Body of pancreas (tissue), 4 donors: ENCODE measurements around the gene BTNL8. TPM values are rescaled to one million over a fixed set of nuclear protein-coding genes. Genes with fewer than 3 reads are reported as not detected.
A peak's percentile ranks its signal among the peaks of the same experiment; 100 is the strongest.
"Not testable (repeated sequence)": the region's sequence is repeated elsewhere in the genome, so short reads cannot be mapped to it uniquely, and the experiment has no call there.

Source experiments
- ATAC-seq: fragments of 150-250 bp; one replicate; pipeline ENCODE4 v1.9.1; 2016
- DNase-seq, 4 donors: peaks; one replicate each; pipeline ENCODE4 v3.0.0-alpha.2; 2019
- H3K27ac ChIP-seq, 4 donors: fragments of 200-600 bp; sonication (generic); 1 replicate in 3 of 4; 2 replicates in 1 of 4; pipeline versions ENCODE4 v1.5.1 to v1.6.1; 2016 to 2019; ENCODE audit warnings: mild to moderate bottlenecking in 1 of 4, mixed read lengths in 1 of 4, moderate library complexity in 1 of 4
- H3K27me3 ChIP-seq, 2 donors: fragments of 200-600 bp; sonication (generic); one replicate each; pipeline ENCODE4 v1.6.0; 2016; ENCODE audit warnings: mild to moderate bottlenecking in 1 of 2
- H3K36me3 ChIP-seq, 2 donors: fragments of 200-600 bp; sonication (generic); replicated peaks in 1 of 2; 2 replicates each; pipeline ENCODE4 v1.5.1; 2016; ENCODE audit warnings: low read depth in 2 of 2; ENCODE audit not compliant: insufficient read depth in 1 of 2
- H3K4me1 ChIP-seq: fragments of 200-600 bp; sonication (generic); one replicate; pipeline ENCODE4 v1.6.0; 2016
- H3K4me3 ChIP-seq, 2 donors: fragments of 200-600 bp; sonication (generic); 1 replicate in 1 of 2; 2 replicates in 1 of 2; pipeline ENCODE4 v1.5.1; 2016 to 2019
- H3K9me3 ChIP-seq, 3 donors: fragments of 200-600 bp; sonication (generic); 1 replicate in 2 of 3; 2 replicates in 1 of 3; pipeline ENCODE4 v1.5.1; 2016
- POLR2A ChIP-seq, 3 donors: fragments of 450-650 bp; IDR thresholded peaks; one replicate each; pipeline ENCODE4 v1.6.1; 2016; ENCODE audit warnings: antibody characterized with exemption in 3 of 3, mild to moderate bottlenecking in 2 of 3
- WGBS, 2 donors: methylation state at CpG; one replicate each; pipeline ENCODE4 v1.1.5; 2017; 5-methylcytosine and 5-hydroxymethylcytosine counted together
- intact Hi-C: fragments of 100-400 bp; cut with DNase I; formaldehyde crosslinking; loops from one replicate; pipeline ENCODE4 v1.15.1; 2023
- total RNA-seq, 2 donors: library from RNA; depleted of rRNA; stranded (reverse); fragments of >200 nt; gene quantifications; one replicate each; pipeline ENCODE4 v1.1.0, GENCODE V29; 2016
- TF ChIP-seq, protein P1 (sequence below), 7 experiments: fragments of 450-650 bp in 4 of 7; fragments of 200-600 bp in 3 of 7; sonication (generic) in 3 of 7; IDR thresholded peaks; one replicate each; pipeline ENCODE4 v1.5.1; 2016 to 2019; ENCODE audit warnings: antibody characterized with exemption in 7 of 7

The BTNL8 gene
- total RNA-seq, 2 donors from 2014 or later: 1.0 TPM; not detected in 1

DNA sequence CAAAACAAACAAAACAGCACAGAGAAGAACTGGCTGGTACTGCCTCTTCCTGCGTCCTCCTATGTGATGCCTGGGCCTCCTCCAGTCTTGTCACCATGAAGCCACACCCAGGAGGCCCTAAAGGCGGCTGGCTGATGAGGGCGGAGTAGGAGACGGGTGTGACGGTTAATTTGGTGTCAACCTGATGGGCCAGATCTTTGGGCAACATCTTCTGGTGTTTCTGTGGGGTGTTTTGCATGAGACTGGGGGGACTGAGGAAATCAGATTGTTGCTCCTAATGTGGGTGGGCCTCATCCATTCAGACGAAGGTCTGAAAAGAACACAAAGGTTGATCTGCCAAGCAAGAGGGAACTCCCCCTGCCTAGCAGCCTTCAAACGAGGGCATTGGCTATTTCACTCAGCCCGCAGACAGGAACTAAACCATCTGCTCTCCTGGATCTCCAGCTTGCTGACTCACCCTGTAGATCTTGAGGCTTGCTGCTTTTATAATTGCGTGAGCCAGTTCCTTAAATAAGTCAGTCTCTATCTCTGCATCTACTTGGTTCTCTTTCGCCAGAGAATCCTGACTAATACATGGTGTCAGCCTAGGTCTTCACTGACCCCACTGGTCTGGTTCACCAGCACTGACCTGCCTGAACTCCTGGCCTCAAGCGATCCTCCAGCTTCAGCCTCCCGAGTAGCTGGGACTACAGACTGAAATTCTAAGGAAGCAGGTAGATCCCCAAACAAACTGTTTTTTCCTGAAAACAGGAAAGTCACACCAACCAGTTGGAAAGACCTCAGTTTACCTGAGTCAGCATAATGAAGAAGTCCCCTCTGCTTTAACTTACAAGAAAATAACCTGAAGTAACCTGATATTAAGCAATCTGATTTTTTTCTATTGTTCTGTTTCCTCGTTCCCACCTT, 25.1 kb upstream of the BTNL8 start:
- Histone ChIP-seq H3K9me3 (no peaks in the 10 kb centered on the region), H3K4me1 (peaks cover 50% of the 10 kb centered on the region), H3K36me3 (no peaks in the 10 kb centered on the region), H3K27ac (peak overlapping the region in 3 of 4 donors; percentile 57 to 73 (median 69)), H3K4me3 (no peak overlapping the region), H3K27me3 (no peaks in the 10 kb centered on the region)
- DNase-seq (peak; percentile 51 to 76 (median 72)), ATAC-seq (peak; percentile 56)
- TF ChIP-seq POLR2A (IDR thresholded peaks at IDR 0.05): no peak
- intact Hi-C loops: no loop called here
- WGBS, 2 donors: 64 to 69% methylated on average over 13 of the region's 13 CpGs

DNA sequence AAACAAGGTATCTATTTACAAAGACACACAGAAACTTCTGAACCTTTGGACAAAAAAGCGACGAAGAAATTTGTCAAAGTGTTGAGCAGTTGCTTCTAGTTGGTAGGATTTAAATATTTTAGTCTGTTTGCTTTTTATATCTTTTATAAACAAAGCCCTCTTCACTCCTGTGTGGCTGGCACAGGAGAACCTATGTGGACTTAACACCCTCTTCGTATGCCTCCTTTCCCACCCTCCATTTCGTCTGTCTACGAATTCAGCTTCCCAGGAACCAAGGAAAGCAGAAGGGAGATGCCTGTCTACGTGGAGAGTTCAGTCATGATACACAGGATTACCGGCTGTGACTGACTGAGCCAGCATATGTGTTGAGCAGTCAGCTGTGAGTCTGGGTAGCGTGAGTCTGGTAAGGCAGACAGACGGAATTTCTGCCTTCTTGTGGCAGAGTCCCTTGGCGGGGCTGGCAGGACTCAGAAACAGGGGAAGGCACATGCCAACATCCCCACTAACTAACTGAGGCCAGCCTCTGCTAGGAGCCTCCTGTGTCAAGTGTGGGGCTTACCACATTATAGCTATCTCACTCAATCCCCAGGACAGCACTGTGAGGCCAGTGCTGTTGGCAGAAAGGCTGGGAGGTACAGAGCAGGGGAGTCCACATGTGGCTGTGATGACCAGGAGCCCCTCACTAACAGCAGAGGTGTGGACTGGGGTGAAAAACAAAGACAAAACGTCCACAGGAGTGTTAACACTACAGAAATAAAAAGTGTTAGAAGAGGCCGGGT, 24.0 kb upstream of the BTNL8 start:
- H3K9me3 ChIP-seq: no peaks in the 10 kb centered on the region
- WGBS, 2 donors: 45 to 48% methylated on average over 8 to 12 of the region's 12 CpGs
- H3K27ac ChIP-seq: peak overlapping the region; percentile 20 to 73 (median 63)
- intact Hi-C loops: no loop called here
- peak in 1 of 3 donors; percentile 32 for TF ChIP-seq POLR2A (IDR thresholded peaks at IDR 0.05)
- TF ChIP-seq, protein P1, sequence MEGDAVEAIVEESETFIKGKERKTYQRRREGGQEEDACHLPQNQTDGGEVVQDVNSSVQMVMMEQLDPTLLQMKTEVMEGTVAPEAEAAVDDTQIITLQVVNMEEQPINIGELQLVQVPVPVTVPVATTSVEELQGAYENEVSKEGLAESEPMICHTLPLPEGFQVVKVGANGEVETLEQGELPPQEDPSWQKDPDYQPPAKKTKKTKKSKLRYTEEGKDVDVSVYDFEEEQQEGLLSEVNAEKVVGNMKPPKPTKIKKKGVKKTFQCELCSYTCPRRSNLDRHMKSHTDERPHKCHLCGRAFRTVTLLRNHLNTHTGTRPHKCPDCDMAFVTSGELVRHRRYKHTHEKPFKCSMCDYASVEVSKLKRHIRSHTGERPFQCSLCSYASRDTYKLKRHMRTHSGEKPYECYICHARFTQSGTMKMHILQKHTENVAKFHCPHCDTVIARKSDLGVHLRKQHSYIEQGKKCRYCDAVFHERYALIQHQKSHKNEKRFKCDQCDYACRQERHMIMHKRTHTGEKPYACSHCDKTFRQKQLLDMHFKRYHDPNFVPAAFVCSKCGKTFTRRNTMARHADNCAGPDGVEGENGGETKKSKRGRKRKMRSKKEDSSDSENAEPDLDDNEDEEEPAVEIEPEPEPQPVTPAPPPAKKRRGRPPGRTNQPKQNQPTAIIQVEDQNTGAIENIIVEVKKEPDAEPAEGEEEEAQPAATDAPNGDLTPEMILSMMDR (IDR thresholded peaks at IDR 0.05): no peak
- DNase-seq (peak in 3 of 4 donors; percentile 26 to 43 (median 30)), ATAC-seq (peak; percentile 66)
- H3K4me3 ChIP-seq: no peak overlapping the region
- H3K4me1 ChIP-seq: peaks cover 46% of the 10 kb centered on the region
- H3K36me3 ChIP-seq: no peaks in the 10 kb centered on the region
- no peaks in the 10 kb centered on the region for H3K27me3 ChIP-seq

DNA sequence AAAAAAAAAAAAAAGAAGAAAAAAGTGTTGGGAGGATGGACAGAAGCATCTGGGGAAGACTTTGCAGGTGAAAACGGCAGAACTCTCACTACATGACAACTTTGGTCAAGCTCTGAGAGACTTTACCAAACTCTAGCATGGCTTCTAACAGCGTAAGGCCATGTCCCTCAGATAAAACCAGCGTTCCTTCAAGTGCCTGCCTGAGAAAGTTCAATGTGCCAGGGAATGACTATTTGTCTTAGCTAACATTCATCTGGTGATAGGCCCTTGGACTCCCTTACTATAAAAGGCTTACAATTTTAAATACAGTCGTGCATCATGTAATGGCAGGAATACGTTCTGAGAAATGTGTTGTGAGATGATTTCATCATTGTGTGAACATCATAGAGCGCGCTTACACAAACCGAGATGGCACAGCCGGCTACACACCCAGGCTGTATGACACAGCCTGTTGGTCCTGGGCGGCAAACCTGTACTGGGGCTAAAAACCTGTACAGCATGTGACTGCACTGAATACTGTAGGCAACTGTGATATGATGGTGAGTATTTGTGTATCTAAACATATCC, 23.0 kb upstream of the BTNL8 start:
- TF ChIP-seq, protein P1 (IDR thresholded peaks at IDR 0.05): no peak
- no peak for TF ChIP-seq POLR2A (IDR thresholded peaks at IDR 0.05)
- H3K9me3 ChIP-seq: no peaks in the 10 kb centered on the region
- peak in 1 of 4 donors; percentile 25 for DNase-seq
- H3K36me3 ChIP-seq: no peaks in the 10 kb centered on the region
- no peak for ATAC-seq
- intact Hi-C loops: no loop called here
- peaks cover 36% of the 10 kb centered on the region for H3K4me1 ChIP-seq
- no peaks in the 10 kb centered on the region for H3K27me3 ChIP-seq
- peak overlapping the region in 2 of 4 donors; percentile 69 to 73 for H3K27ac ChIP-seq
- no peak overlapping the region for H3K4me3 ChIP-seq
- 53 to 60% methylated on average over 10 of the region's 10 CpGs for WGBS, 2 donors

- 44 to 46% methylated on average over 6 to 11 of the region's 11 CpGs for WGBS, 2 donors
- peaks cover 14% of the 10 kb centered on the region for H3K4me1 ChIP-seq
- H3K27me3 ChIP-seq, intact Hi-C loops, H3K9me3 ChIP-seq, H3K4me3 ChIP-seq, H3K36me3 ChIP-seq: not testable (repeated sequence)
- ATAC-seq (peak; percentile 98), DNase-seq (peak; percentile 78 to 89 (median 88))
- TF ChIP-seq POLR2A (IDR thresholded peaks at IDR 0.05): peak in 1 of 3 donors; percentile 9
- peak overlapping the region in 3 of 4 donors; percentile 30 to 54 (median 36) for H3K27ac ChIP-seq
Measured at GRCh38 chr5:180885845-180886529, 13.0 kb upstream of the BTNL8 start.

- whole genome bisulfite sequencing, 2 donors: 60 to 84% methylated on average over 7 of the region's 7 CpGs
Measured at GRCh38 chr5:180889381-180889780, 9.6 kb upstream of the BTNL8 start.

GRCh38 chr5:180895330-180895729, 3.6 kb upstream of the BTNL8 start:
- 71 to 91% methylated on average over 1 of the region's 1 CpG for WGBS, 2 donors
- H3K27me3 ChIP-seq, intact Hi-C loops, DNase-seq, H3K36me3 ChIP-seq, H3K9me3 ChIP-seq, ATAC-seq, H3K4me3 ChIP-seq, H3K27ac ChIP-seq: not testable (repeated sequence)
- H3K4me1 ChIP-seq: peaks cover 12% of the 10 kb centered on the region

More at GRCh38 chr5:180889381-180889780, 9.6 kb upstream of the BTNL8 start:
- TF ChIP-seq POLR2A (IDR thresholded peaks at IDR 0.05): no peak
- TF ChIP-seq, protein P1 (IDR thresholded peaks at IDR 0.05): no peak
- intact Hi-C loops: no loop called here
- H3K4me3 ChIP-seq: no peak overlapping the region
- ATAC-seq: no peak
- H3K27me3 ChIP-seq: no peaks in the 10 kb centered on the region
- no peak for DNase-seq
- no peaks in the 10 kb centered on the region for H3K9me3 ChIP-seq
- H3K4me1 ChIP-seq: peaks cover 14% of the 10 kb centered on the region
- no peak overlapping the region for H3K27ac ChIP-seq
- no peaks in the 10 kb centered on the region for H3K36me3 ChIP-seq
